ENCODE measurements around the gene CHST12.

GRCh38 chr7:2472739-2473138 lies 69.3 kb downstream of the CHST12 start:
- TF ChIP-seq NR3C1 (IDR thresholded peaks at IDR 0.05): no peak
- TF ChIP-seq CTCF (IDR thresholded peaks at IDR 0.05): no peak
- TF ChIP-seq HMGXB4 (CRISPR knock-in tag; IDR thresholded peaks at IDR 0.05; ENCODE audit: borderline replicate concordance): no peak
- no peak for TF ChIP-seq USF2 (IDR thresholded peaks at IDR 0.05)
- TF ChIP-seq ELK1 (IDR thresholded peaks at IDR 0.05; ENCODE audit: low read depth, low read length): no peak
- no peak for TF ChIP-seq JUN (IDR thresholded peaks at IDR 0.05)
- no peak for TF ChIP-seq SMC3 (IDR thresholded peaks at IDR 0.05)
- TF ChIP-seq PHF8 (IDR thresholded peaks at IDR 0.05; ENCODE audit: borderline replicate concordance, low read depth): no peak

Measured in A549 (cell line).